B cell (primary cell): Measurements from ENCODE around the gene WDR75. TPM values are rescaled to one million over a fixed set of nuclear protein-coding genes. Genes with fewer than 3 reads are reported as not detected.

Experiments used
- polyA plus RNA-seq: library from polyadenylated mRNA; depleted of rRNA; stranded (reverse); fragments of >200 nt; gene quantifications from 2 replicates; pipeline ENCODE4 v1.2.3, GENCODE V29; 2012
- total RNA-seq, 2 donors: library from RNA; stranded (reverse); fragments of 120-200 nt in 1 of 2; gene quantifications; 1 replicate in 1 of 2; 2 replicates in 1 of 2; pipeline versions ENCODE4 v1.2.3 to v1.2.4, GENCODE V29; 2013 to 2022

Gene WDR75
- total and polyA plus RNA-seq, 2 donors (not counting 1 experiment from before 2014, with no cell fraction given): 17.6 to 51.2 TPM

Other genes starting within 250 kb of the WDR75 start
- 0.39 and 0.44 TPM in 2 replicates for gene SLC40A1, start 139.3 kb downstream of the WDR75 start, total RNA-seq
- 0.07 and 0.20 TPM in 2 replicates for gene SLC40A1, start 139.3 kb downstream of the WDR75 start, polyA plus RNA-seq
- 25.3 and 29.8 TPM in 2 replicates for gene ASNSD1, start 220.0 kb downstream of the WDR75 start, total RNA-seq
- 13.0 and 21.6 TPM in 2 replicates for gene ASNSD1, start 220.0 kb downstream of the WDR75 start, polyA plus RNA-seq
- 23.4 and 24.8 TPM in 2 replicates for gene ANKAR, start 233.2 kb downstream of the WDR75 start, total RNA-seq
- gene ANKAR, start 233.2 kb downstream of the WDR75 start, polyA plus RNA-seq: 11.2 and 11.8 TPM in 2 replicates